Pulmonary artery endothelial cell (primary cell): ENCODE data around the gene TAF11L6. TPM values are rescaled to one million over a fixed set of nuclear protein-coding genes. Genes with fewer than 3 reads are reported as not detected.
"Not testable (repeated sequence)": the region's sequence is repeated elsewhere in the genome, so short reads cannot be mapped to it uniquely, and the experiment has no call there.

Source experiments
- DNase-seq: peaks from one replicate; pipeline ENCODE4 v3.0.0-alpha.2; 2011; ENCODE audit warnings: low read depth, low spot score
- total RNA-seq: library from RNA; depleted of rRNA; stranded (reverse); fragments of >200 nt; gene quantifications from 2 replicates; pipeline ENCODE4 v1.2.3, GENCODE V29; 2014

The TAF11L6 gene
- total RNA-seq: not detected in 2 replicates

DNA sequence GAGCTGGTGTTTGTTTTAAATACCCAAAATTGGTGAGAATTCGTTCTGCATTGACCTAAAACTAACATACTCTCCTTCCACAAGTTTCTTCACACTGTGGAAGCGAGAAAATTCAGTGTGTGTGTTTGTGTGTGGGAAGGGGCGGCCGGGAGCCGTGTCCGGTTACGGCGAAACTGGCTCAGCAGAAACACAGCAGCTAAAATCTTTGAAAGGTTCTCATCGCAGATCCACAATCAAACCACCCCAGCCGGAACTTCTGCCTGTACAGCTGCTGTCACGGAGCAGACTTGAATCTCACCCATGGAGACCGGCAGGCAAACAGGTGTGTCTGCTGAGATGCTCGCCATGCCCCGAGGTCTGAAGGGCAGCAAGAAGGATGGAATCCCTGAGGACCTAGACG is at the start of gene TAF11L6:
Gene TAF11L6 (plus strand): TSS at position 301 of the 400 bp plus-strand sequence.
- not testable (repeated sequence) for DNase-seq

DNA sequence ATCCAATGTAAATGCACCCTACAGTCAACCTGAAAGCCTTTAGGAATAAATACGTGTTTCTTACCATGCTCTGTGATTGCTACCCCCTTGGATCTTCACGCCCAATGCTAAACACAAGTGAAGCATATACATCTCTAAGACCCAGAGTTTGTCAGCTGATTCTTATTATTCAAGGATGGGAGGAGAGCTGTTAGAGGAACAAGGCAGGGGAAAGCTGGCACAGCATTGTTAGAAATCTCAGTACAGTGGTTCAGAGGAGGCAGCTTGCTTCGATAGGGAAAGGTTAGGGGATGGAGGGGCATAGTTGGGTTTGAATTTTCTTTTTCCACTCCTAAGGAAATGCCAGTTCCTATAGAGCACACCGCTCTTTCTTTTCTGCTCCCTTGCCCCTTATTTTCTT is 47.1 kb upstream of the TAF11L6 start:
- no peak for DNase-seq

DNA sequence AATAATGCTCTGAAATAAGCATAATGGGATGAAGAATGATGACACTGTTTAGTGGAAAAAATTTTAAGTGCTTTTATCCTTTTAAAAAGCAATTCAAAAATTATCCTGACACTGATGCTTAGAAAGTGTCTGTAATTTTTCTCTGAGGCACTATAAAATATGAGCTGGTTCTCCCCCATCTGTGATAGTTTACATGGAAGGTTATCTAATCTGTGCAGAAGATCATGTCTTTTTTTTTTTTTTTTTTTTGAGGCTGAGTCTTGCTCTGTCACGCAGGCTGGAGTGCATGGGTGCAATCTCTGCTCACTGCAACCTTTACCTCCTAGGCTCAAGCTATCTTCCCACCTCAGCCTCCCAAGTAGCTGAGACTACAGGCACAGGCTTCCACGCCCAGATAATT is 45.7 kb upstream of the TAF11L6 start:
- DNase-seq: no peak

DNA sequence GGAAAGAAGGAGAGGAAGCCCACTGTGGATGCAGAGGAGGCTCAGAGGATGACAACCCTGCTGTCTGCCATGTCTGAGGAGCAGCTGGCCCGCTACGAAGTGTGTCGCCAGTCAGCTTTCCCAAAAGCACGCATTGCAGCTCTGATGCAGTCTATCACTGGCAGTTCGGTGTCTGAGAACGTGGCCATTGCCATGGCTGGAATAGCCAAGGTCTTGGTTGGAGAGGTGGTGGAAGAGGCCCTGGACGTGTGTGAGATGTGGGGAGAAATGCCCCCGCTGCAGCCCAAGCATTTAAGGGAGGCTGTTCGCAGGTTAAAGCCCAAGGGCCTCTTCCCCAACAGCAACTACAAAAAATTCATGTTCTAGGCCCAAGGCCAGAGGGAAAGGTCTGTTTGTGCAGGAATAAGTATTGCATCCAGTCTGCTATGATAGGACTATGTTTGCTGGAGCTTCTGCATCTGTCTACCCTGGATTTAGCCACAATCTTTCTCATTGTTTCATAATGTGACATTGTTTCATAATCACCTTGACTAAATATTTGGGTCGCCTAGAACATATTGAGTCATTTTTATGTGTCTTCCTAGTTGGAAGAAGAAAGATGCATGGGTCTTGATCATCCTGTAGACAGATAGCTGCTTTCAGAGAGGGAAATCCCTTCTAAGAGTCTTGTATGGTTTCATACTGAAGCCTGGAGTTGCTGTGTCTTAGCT is 41.9 kb upstream of the TAF11L6 start:
- DNase-seq: not testable (repeated sequence)

DNA sequence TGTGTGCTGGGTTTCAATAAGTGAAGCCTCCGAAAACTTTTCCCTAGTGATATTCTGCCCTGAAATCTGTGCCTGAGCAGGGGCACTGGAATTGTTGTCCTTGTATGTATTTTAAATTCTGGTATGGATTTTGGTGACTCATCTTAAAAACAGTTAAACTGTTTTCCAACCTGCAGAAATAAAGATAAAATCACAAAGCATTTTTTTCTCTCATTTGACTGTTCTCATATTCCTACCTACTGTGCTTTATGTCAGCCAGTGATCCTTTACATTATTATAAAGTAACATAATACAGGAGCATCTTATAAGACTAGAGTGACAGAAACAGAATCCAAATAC is 41.3 kb upstream of the TAF11L6 start:
- no peak for DNase-seq

DNA sequence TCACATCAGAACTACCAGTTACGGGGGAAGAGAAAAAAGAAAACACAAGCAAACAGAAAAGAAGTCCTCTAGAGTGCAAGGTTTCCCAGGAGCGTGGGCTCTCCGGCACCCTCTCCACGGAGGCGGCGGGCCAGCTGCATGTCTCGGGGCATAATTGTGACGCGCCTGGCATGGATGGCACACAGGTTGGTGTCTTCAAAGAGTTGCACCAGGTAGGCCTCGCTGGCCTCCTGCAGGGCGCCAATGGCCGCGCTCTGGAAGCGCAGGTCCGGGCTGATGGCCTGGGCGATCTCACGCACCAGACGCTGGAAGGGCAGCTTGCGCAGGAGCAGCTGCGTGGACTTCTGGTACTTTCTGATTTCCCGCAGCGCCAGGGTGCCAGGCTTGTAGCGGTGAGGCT is 37.2 kb upstream of the TAF11L6 start:
- DNase-seq: not testable (repeated sequence)

DNA sequence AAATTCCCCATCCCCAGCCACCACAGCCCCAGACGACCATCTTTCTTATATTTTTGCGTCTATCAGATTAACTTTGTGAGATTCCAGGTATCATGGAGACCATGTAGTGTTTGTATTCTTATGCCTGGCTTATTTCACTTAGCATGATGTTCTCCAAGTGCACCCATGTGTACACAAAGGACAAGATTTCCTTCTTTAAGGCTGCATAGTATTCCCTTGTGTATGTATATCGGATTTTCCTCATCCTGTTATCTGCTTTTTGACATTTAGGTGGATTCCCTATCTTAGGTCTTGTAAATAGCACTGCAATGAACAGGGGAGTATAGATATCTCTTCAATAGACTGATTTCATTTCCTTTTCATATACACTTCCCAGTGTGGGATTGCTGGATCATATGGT is 35.7 kb upstream of the TAF11L6 start:
- DNase-seq: no peak

DNA sequence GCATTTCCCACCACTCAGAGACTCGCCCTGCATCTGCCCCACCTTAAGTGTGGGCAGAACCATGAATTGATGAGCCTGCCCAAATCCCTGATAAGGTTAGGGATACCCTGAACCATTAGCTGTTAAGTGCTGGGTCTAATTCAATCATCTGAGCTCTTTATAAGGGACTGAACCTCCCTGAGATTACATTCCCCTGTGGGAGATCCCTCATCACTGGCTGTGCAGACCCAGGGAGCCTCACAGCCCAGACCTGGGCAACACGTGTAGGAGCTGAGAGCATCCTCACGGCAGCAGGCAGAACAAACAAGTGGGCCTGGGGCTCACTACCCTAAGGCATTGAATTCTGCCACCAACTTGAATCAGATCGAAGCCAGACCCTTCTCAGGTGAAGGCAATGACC is 31.0 kb upstream of the TAF11L6 start:
- no peak for DNase-seq

DNA sequence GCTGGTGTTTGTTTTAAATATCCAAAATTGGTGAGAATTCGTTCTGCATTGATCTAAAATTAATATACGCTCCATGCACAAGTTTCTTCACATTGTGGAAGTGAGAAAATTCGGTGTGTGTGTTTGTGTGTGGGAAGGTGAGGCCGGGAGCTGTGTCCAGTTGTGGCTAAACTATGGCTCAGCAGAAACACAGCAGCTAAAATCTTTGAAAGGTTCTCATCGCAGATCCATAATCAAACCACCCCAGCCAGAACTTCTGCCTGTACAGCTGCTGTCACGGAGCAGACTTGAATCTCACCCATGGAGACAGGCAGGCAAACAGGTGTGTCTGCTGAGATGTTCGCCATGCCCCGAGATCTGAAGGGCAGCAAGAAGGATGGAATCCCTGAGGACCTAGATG is 30.5 kb upstream of the TAF11L6 start, which contains the start of gene TAF11L2:
Gene TAF11L2 (plus strand): TSS at position 301 of the 400 bp plus-strand sequence.
- DNase-seq: not testable (repeated sequence)

DNA sequence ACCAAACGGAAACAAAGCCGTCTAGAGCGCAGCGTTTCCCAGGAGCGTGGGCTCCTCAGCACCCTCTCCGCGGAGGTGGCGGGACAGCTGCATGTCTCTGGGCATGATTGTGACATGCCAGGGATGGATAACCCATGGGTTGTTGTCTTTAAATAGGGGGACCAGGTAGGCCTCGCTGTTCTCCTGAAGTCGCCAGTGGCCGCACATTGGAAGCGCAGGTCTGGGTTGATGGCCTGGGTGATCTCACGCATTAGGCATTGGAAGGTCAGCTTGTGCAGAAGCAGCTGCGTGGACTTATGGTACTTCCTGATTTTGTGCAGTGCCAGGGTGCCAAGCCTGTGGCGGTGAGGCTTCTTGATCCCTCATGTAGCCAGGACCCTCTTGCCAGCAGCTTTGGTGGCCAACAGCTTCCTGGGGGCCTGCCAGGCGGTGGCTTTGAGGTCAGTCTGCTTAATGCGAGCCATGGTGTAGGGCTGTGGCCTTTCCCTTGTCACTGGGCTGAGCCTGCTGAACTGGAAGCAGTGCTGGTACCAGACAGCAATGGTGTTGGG is 16.6 kb upstream of the TAF11L6 start:
- no peak for DNase-seq

DNA sequence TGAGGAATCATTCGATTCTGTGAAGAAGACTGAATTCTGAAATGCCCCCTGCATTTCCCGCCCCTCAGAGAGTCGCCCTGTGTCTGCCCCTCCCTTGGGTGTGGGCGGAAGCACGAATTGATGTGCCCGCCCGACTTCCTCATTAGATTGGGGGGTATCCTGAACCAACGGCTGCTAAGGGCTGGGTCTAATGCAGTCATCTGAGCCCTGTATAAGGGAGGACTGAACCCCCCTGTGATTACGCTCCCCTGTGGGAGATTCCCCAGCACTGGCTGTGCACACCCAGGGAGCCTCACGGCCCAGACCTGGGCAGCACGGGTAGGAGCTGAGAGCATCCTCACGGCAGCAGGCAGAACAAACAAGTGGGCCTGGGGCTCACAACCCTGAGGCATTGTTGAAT is 10.9 kb upstream of the TAF11L6 start:
- DNase-seq: not testable (repeated sequence)

DNA sequence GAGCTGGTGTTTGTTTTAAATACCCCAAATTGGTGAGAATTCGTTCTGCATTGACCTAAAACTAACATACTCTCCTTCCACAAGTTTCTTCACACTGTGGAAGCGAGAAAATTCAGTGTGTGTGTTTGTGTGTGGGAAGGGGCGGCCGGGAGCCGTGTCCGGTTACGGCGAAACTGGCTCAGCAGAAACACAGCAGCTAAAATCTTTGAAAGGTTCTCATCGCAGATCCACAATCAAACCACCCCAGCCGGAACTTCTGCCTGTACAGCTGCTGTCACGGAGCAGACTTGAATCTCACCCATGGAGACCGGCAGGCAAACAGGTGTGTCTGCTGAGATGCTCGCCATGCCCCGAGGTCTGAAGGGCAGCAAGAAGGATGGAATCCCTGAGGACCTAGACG is 10.4 kb upstream of the TAF11L6 start, which contains the start of gene TAF11L3:
Gene TAF11L3 (plus strand): TSS at position 301 of the 400 bp plus-strand sequence.
- DNase-seq: not testable (repeated sequence)

DNA sequence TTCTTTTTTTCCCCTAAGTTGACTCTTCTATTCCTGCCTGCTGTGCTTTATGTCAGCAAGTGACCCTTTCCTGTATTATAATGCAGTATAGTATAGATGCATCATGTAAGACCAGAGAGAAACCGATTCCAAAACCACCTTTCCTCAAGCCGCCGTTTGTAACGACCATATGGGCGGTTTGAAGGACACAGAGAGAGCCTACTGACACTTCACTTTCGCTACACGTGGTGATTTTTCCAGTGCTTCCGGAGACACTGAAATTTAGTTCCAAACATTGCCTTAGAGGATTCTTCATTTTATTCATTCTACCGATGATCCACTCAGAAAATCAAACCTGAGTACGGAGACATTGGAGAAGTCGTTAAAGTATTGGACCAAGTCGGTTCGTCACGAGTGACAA is 9.0 kb upstream of the TAF11L6 start:
- DNase-seq: not testable (repeated sequence)

DNA sequence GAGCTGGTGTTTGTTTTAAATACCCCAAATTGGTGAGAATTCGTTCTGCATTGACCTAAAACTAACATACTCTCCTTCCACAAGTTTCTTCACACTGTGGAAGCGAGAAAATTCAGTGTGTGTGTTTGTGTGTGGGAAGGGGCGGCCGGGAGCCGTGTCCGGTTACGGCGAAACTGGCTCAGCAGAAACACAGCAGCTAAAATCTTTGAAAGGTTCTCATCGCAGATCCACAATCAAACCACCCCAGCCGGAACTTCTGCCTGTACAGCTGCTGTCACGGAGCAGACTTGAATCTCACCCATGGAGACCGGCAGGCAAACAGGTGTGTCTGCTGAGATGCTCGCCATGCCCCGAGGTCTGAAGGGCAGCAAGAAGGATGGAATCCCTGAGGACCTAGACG is 7.0 kb upstream of the TAF11L6 start, which contains the start of gene TAF11L4:
Gene TAF11L4 (plus strand): TSS at position 301 of the 400 bp plus-strand sequence.
- not testable (repeated sequence) for DNase-seq

DNA sequence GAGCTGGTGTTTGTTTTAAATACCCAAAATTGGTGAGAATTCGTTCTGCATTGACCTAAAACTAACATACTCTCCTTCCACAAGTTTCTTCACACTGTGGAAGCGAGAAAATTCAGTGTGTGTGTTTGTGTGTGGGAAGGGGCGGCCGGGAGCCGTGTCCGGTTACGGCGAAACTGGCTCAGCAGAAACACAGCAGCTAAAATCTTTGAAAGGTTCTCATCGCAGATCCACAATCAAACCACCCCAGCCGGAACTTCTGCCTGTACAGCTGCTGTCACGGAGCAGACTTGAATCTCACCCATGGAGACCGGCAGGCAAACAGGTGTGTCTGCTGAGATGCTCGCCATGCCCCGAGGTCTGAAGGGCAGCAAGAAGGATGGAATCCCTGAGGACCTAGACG is 3.5 kb upstream of the TAF11L6 start, which contains the start of gene TAF11L5:
Gene TAF11L5 (plus strand): TSS at position 301 of the 400 bp plus-strand sequence.
- DNase-seq: not testable (repeated sequence)

DNA sequence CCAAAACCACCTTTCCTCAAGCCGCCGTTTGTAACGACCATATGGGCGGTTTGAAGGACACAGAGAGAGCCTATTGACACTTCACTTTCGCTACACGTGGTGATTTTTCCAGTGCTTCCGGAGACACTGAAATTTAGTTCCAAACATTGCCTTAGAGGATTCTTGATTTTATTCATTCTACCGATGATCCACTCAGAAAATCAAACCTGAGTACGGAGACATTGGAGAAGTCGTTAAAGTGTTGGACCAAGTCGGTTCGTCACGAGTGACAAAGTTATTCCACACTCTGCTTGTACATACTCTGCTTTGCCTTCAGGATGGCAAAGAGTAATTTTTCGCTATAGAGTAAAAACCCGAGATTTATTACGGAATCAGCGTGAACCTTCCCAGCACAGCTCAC is 2.0 kb upstream of the TAF11L6 start:
- peak; percentile 24 for DNase-seq

Other genes with a start within 250 kb of the TAF11L6 start
- gene TAF11L2, start 30.4 kb upstream of the TAF11L6 start, total RNA-seq: not detected in 2 replicates
- gene TAF11L3, start 10.3 kb upstream of the TAF11L6 start, total RNA-seq: not detected in 2 replicates
- not detected in 2 replicates for gene TAF11L4, start 6.9 kb upstream of the TAF11L6 start, total RNA-seq
- gene TAF11L5, start 3.4 kb upstream of the TAF11L6 start, total RNA-seq: not detected in 2 replicates
- gene TAF11L7, start 57.1 kb downstream of the TAF11L6 start, total RNA-seq: not detected in 2 replicates
- gene TAF11L8, start 62.3 kb downstream of the TAF11L6 start, total RNA-seq: not detected in 2 replicates
- gene TAF11L9, start 65.7 kb downstream of the TAF11L6 start, total RNA-seq: not detected in 2 replicates
- not detected in 2 replicates for gene TAF11L10, start 69.2 kb downstream of the TAF11L6 start, total RNA-seq
- not detected in 2 replicates for gene TAF11L11, start 75.5 kb downstream of the TAF11L6 start, total RNA-seq
- not detected in 2 replicates for gene TAF11L12, start 81.7 kb downstream of the TAF11L6 start, total RNA-seq
- not detected in 2 replicates for gene TAF11L13, start 103.4 kb downstream of the TAF11L6 start, total RNA-seq
- not detected in 2 replicates for gene TAF11L14, start 105.8 kb downstream of the TAF11L6 start, total RNA-seq